Measurements from ENCODE around the gene CCNH. TPM values are rescaled to one million over a fixed set of nuclear protein-coding genes. Genes with fewer than 3 reads are reported as not detected.

The CCNH gene
- polyA plus RNA-seq (ENCODE audit: insufficient read length in 12 of 12) = 10 to 100 TPM in 10 of 12 donors, 1 to 10 TPM in 1, not detected in 1; 7.9 to 37.8 (median 26.3) TPM
- long read RNA-seq, donor 1, partial matches to known transcripts = 0 of 9 reads
- long read RNA-seq, donor 1, other reads (novel, unspliced or antisense) = 0 of 9 reads
- long read RNA-seq, donor 2, transcript CCNH-201 (9 exons, 1,378 nt) = major isoform, 10 of 62 reads
- long read RNA-seq, donor 2, partial matches to known transcripts = 47 of 62 reads
- long read RNA-seq, donor 2, other reads (novel, unspliced or antisense) = 0 of 62 reads
- long read RNA-seq, donor 3, partial matches to known transcripts = 0 of 2 reads
- long read RNA-seq, donor 3, other reads (novel, unspliced or antisense) = 0 of 2 reads
- long read RNA-seq, donor 4, partial matches to known transcripts = 0 of 3 reads
- long read RNA-seq, donor 4, other reads (novel, unspliced or antisense) = 0 of 3 reads
- long read RNA-seq, donor 5, transcript CCNH-201 (9 exons, 1,378 nt) = major isoform, 7 of 39 reads
- long read RNA-seq, donor 5, partial matches to known transcripts = 25 of 39 reads
- long read RNA-seq, donor 5, other reads (novel, unspliced or antisense) = 5 of 39 reads
- long read RNA-seq, donor 6, partial matches to known transcripts = 0 of 8 reads
- long read RNA-seq, donor 6, other reads (novel, unspliced or antisense) = 0 of 8 reads
- long read RNA-seq, donor 7, partial matches to known transcripts = 0 of 5 reads
- long read RNA-seq, donor 7, other reads (novel, unspliced or antisense) = 0 of 5 reads
- long read RNA-seq, donor 8, transcript CCNH-201 (9 exons, 1,378 nt) = major isoform, 12 of 15 reads
- long read RNA-seq, donor 8, partial matches to known transcripts = 0 of 15 reads
- long read RNA-seq, donor 8, other reads (novel, unspliced or antisense) = 0 of 15 reads
- long read RNA-seq, donor 9, transcript CCNH-201 (9 exons, 1,378 nt) = major isoform, 7 of 15 reads
- long read RNA-seq, donor 9, partial matches to known transcripts = 8 of 15 reads
- long read RNA-seq, donor 9, other reads (novel, unspliced or antisense) = 0 of 15 reads
- long read RNA-seq, donor 10, partial matches to known transcripts = 0 of 6 reads
- long read RNA-seq, donor 10, other reads (novel, unspliced or antisense) = 0 of 6 reads
- long read RNA-seq, donor 11, transcript CCNH-201 (9 exons, 1,378 nt) = major isoform, 7 of 10 reads
- long read RNA-seq, donor 11, partial matches to known transcripts = 0 of 10 reads
- long read RNA-seq, donor 11, other reads (novel, unspliced or antisense) = 0 of 10 reads

DNA sequence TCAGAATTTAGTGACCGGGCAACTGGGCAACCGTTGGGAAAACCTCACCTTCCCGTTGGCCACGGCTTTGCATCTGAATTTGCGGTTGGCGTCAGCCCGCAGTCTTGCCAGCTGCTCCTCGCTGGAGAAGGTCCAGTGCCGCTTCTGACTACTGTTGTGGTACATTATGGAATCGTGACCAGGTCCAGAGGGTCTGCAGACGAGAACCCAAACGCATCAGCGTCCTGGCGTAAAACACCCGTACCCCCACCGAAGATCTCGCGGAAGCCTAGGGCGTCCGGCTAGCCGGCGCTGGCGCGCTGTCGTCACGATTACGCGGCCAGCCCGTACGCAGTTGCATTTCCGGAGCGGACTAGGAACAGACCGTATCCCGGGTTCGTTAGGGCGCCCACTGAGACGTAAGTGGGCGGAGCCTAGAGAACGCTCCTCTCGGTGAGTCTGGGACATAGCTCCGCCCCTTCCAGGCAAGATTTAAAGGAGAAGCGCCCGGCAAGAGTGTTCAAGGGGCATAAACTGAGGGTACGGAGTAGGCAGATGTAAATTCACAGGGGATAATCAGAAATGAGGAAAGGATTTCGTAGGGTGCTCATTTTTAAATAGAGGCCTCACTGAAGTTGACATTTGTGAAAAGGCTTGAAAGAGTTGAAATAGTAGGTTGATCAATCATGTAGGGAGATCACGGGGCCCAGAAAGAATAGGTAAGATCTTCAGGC is at the start of gene CCNH:
Gene CCNH, minus strand, starts transcription at position 301 of the 713 bp plus-strand sequence. Its CDS starts 136 bp downstream, at position 165.
- DNase-seq = peak; percentile 99

DNA sequence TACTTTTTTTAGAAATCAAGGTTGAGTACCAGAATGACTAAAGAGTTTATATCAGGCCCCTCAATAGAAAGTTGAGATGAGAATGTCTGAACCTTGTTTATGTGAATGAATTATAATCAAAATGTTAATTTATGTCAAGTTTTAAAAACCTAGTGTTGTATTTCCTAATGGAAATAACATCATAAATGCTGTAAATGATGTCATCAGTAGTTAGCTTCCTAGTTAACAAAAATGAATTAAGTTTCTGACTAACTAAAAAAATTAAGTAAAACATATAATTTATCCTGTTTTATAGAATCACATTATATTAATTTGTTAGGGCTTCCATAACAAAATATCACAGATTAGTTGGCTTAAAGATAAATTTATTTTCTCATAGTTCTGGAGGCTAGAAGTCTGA is 45.0 kb upstream of the CCNH start:
- DNase-seq = no peak

DNA sequence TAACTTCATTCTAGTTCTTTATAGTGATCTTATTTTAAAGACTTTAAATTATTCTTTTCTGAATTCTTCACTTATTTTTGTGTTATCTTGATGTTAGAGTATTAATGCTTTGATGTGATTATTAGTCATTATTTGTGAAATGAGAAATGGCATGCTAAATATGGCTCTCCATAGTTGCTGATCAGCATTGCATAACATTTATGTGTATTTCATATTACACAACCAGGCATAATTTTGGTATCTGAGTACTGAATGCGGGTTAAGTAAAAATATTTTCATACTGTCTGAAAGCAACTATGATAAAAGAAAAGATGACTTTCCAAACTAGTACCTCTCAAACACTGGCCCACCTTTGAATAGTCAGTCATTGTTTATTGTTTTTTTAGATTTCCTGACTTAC is 41.1 kb upstream of the CCNH start:
- DNase-seq = no peak

DNA sequence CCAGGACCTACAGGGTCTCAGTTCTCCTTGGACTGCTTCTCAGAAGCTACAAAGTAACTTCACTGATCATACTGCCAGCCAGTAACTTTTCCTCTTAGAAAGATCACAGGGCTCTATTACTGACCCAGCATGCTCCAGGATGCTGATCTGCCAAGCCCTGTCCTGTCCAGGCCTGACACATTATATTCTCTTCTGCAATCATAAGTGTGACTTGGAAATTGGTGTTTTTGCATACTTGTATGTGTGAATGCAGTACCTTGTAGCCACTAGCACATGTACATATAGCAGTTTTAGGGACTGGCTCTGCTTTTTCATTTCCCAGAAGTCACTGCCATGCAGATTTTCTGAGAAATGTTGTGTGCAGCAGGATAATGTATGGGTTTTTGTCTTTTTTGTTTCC is 40.1 kb upstream of the CCNH start:
- DNase-seq = no peak

DNA sequence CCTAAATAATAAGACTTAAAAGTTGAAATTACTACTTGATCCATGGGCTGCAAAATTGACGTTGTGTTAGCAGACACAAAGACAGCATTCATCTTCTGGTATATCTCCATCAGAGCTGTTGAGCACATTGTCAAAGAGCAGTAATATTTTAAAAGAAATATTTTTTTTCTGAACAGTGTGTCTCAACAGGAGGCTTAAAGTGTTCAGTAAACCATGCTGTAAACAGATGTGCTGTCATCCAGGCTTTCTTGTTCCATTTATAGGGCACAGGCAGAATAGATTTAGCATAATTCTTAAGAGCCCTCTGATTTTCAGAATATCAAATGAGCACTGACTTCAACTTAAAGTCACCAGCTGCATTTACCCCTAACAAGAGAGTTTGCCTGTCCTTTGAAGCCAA is 29.7 kb upstream of the CCNH start:
- no peak for DNase-seq

DNA sequence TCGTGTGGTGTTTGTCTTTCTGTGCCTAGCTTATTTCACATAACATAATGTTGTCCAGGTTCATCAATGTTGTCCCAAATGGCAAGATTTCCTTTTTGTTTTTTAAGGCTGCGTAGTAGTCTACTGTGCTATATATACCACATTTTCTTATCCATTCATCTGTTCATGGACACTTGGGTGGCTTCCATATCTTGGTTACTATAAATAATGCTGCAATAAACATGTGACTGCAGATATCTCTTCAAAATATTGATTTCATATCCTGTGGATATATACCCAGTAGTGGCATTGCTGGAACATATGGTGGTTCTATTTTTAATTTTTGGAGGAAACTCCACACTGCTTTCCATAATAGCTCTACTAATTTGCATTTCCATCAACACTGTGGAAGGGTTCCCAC is 25.5 kb upstream of the CCNH start:
- DNase-seq = no peak

DNA sequence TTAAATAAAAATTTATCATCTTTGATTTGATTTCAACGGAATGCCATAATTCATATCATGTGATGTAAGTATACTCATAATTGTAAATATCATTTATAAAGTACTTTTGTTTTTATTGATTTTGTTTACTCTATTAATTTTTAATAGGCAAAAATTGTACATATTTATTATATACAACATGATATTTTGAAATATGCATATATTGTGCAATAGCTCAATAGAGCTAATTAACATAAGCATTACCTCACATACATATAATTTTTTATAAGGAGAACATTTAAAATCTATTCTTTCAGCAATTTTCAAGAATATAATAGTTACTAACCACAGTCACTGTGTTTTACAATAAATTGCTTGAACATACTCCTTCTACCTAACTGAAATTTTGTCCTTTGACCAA is 25.0 kb upstream of the CCNH start:
- no peak for DNase-seq

DNA sequence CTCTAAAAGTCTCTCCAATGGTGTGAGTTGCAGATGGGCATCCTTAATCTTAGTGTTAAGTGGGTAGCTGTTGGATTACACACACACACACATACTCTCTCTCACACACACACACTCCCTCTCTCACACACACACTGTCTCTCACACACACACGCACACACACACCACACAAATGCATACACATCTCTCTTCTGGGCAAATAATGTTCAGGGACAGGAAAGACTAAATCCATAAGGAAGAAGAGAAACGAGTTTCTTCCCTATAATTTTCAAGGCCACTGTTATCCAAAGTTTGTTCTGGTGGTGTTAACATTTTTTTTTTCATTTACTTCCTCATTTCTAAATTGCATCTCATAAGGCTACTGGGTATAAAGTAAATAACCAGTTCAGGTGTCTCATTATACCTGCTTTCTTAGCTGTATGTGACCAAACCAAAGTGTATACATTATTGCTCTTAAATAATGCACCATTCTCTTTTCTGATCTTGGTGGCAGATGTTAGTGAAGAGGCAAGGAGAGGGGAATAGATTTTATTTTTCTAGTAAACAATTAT is 22.5 kb upstream of the CCNH start:
- DNase-seq = no peak

DNA sequence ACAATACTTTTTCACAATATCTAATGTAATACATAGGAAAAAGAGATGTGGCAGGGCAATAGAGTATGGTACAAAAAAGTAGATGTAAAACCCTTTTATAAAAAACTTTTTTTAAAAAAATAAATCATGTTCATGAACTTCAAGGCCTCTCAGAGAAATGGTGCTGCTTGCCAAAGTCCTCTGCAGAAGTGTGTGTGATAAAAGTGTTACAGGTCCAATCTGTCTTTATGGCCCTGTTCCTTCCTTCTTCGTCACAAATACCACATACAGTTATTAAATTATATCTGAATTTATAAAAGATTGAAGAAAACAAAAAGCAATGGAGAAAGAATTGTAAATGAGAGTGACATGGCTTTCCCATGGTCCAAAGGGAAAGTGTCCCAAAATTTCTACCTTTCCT is 21.7 kb upstream of the CCNH start:
- no peak for DNase-seq

DNA sequence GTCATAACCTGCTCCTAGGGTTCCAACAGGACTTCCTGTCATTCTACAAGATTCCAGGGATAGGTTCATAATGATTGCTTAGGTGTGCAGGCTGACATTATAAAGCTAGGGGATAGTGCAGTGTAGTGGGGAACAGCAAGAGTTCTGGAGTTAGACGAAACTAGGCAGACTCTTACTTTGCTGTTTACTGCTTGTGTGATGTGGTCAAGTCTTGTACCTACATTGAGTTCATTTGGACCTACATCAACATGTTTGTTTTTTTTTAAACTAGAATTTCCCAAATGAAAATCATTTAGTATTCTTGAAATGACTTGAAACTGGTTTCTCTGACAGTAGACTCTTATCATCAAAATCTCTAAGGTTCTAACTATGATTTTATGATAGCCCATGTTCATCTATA is 21.2 kb upstream of the CCNH start:
- no peak for DNase-seq

DNA sequence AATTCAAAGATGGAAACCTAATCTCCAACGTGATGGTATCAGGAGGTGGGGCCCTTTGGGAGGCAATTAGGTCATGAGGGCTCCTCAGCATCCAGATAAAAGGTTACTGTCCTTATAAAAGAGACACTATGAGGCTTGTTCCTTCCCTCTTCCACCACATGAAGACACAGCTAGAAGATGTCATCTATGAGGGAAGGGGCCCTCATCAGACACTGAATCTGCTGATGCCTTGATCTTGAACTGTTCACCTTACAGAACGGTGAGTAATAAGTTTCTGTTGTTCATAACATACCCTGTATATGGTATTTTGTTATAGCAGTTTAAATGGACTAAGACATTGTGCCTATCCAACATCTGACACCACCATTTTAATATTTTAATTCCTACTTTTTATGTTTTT is 19.7 kb upstream of the CCNH start:
- DNase-seq = no peak

DNA sequence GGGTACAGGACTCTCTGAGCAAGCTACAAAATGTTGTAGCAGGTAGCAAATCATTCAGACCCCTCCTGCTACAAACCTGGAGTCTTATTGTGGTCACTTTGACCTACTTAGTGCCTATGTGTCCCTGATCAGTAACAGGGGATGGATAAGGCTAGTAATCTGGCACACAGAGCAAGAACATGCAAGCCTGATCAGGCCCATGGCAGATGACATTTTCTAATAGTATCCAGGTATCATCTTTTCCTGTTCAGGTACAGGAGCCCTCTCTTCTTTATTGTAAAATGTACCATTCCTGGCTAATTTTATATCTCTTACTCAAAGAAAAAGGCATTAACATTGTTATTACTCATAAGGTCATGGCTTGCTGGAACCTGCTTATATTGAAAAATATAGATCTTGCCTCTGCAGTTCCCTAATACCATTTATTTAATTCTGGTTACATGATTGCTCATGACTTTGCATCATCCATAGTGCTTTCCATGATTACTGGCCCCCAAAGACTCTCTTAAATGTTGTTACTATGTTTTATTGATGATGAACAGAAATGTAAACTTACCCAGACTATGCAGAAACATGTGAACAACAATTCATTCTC is 18.2 kb upstream of the CCNH start:
- no peak for DNase-seq

DNA sequence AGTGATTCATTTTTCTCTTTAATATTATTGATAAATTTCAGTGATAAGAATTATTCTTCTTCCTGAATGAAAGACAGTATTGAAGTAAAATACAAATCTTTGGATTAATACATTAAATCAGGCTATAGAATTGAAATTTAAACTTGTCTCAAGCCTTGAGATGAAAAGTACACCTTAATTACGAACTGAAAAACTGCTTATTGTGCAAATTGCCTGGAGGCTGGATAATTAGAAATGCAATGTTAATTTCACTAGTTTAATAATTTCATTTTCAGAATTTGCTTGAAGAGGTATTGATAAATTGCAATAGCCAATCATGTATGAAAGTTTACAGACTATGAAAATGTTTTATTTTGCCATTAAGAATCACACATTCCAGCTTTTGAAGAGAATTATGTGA is 11.0 kb upstream of the CCNH start:
- DNase-seq = no peak

DNA sequence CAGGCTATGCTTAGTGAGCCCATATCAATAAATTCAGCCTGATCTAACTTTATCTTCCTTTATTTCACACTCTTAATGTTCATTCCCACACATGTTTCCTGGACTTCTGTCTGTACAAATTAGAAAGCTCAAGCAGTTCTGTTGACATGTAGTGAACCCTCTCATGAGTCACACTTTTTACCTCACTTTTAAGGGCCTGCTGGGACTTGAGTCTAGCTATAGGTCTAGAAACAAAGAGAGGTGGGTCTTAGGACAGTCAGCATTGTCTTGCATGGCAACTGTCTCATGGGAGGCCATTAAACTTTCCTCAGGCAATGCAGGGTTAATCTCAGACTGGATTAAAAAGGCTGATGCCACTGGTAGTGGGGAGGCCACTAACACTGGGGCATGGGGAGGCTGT is 8.6 kb upstream of the CCNH start:
- DNase-seq = no peak

DNA sequence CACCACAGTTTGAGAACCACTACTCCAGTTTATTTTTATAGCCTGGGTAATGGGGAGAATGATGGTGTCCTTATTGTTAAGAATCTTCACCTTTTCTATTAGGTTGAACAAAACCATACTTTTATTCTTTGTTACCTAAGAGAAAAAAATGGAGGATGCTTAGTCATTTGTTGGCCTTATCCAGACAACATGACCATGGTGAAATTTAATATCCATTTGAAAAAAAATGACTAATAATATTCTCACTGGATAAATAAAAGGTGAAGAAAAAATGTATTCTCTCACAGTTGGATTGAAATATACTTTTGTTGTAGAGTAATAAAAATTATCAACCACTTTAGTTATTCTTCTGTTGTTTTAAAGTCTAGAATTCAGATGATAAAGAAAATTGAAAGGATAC is 5.8 kb upstream of the CCNH start:
- no peak for DNase-seq

DNA sequence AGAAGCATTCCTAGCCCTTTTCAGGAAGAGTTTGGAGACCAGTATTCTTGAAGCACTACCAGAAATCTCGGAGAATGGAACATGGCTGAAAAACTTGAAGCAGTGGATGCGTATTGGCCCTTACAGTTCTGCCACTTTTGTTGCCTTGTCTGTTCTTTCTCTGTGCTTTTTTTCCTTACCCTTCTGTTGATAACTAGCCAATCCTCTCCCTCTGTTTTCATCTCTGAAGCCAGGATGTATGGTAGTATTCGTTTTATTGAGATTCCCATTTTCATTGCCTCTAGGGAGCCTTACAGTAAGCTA is 564 bp upstream of the CCNH start:
- DNase-seq = no peak

DNA sequence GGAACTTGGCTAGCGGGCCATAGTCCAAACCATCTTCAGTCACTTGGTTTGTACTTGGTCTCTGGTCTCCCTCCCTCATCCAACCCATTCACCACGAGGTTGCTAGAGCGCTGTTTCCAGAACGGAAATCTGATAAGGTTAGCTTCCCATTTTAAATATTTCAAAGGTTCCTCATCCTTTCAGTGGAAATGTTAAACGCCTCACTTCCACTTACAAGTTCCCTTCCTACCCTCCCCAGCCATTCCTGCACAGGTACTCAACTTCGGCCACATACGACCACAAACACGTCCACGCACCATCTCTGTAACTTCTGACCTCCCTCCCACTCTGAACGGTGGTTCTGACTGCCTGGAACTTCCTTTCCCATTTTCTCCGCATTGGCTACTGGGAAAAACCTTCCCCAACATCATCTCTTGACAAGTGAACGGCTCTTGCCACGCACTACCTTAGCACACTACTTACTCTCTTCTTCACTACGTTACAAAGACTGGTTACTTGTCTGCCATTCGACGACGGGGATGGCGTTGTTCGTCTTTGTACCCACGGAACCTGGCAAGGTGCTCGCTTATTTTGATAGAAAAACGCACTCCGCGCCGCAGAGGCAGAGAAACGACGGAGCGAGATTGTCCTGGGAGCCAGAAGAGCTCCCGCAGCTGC is 629 bp downstream of the CCNH start:
- DNase-seq = no peak

DNA sequence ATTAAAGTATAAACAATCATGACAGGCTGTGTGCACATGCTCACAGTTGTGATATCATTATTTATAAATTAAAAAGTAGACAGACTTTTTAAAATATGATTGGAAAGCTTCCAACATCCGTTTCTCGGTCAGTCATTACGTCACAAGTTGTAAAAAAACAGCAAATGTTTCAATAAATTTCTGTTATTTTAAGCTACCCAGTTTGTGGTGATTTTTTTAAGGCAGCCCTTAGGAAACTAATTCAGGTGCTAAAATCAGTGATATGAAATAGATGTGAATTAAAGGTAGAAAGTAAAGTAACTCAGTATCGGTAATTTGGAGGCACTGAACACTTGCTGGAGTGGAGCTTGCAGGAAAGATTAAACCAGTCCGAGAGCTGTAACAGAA is 1.2 kb downstream of the CCNH start:
- DNase-seq = no peak

DNA sequence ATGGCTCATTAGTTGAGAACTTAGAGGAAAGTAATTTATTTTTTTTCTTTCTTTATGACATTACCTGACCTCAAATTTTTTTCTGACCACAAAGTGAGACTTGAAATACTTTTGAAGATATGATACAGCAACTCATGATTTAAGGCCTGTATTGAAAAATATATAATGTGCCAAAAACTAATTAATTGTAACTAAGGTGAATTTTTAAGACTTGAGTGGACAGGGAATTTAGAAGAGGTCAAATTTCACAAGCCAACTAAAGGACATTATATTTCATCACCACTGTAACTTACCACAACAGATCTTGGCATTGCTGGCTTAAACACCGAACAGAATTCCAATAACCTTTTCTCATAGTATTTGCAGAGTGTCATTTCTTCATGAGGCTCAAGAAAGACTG is 1.8 kb downstream of the CCNH start:
- DNase-seq = no peak

DNA sequence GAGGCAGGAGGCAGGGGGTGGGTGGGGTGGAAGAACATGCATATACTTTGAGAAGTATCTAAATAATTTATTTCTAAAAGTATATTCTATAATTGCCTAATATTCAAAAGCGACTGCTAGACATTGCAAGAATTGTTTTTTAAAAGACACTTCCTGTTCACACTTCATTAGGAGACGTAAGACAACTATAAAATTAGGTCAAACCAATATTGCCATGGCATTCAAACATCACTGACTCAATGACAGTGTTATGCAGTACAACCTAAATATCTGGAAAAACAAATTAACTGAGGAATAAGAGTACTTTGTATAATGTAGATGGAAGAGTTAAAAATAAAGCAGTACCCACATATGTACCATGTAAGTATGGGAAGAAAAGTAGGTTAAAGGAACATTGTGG is 4.5 kb downstream of the CCNH start:
- no peak for DNase-seq

All from muscle of arm (tissue), 14 donors.